ENCODE results near the gene ENDOV. TPM values are rescaled to one million over a fixed set of nuclear protein-coding genes. Genes with fewer than 3 reads are reported as not detected.
A peak's percentile ranks its signal among the peaks of the same experiment; 100 is the strongest.

ENDOV gene
- total and polyA plus RNA-seq, 2 of the 13 experiments (the other 11 are each of a cell fraction or from before 2014, with no cell fraction given) = 15.1 to 17.1 TPM

DNA sequence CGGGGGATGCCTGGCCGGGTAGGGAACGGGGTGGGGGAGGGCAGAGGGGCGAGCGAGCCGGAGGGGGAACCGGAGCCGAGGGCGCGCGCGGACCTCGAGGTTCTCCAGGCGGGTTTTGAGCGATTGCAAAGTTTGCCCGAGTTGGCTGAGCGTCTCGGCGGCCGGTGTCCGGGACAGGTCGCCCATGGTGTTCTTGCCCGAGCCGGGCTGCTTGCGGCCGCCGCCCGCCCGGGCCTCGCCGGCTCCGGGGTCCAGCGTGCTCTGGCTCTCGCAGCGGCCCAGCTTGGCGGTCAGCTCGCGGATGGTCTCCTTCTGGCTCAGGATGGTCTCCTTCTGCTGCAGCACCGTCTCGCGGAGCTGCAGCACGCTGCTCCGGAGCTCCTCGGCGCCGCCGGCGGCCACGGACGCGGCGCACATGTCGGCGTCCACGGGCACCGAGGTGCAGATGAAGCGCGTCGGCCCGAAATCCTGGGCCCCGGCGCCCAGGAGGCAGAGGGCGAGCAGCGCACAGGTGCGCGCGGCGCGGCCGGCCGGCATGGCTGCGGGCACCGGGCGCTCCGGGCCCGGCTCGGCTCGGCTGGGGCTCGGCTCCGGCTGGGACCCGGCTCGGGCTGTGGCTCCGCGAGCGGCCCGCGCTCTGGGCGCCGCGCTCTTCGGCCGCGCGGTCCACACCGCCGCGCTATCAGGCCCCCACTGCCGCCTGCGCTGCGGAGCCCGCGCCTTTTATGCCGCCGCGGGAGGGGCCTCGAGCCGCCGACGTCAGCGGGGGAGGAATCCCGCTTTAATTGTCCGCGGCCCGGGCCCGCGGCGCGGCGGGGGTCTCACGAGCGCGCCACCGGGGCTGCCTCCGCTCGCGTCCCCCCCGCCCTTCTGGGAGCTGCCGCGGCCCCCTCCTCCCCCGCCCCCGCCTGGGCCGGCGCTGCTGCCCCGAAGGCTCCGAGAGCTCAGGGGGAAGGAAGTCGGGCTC, 61.2 kb downstream of the ENDOV start, which contains the start of gene NPTX1:
Gene NPTX1, minus strand, starts transcription at position 698 of the 967 bp plus-strand sequence. Its CDS starts 161 bp downstream, at position 537.
- 18% methylated on average over 34 of the region's 136 CpGs for WGBS (ENCODE audit: low lambda C conversion rate)
- intact Hi-C loops (cut with micrococcal nuclease; ENCODE audit: unreplicated experiment) (loop anchor here (5.0 kb wide), 1 partner anchor 911 kb away; no protein-coding TSS in a partner anchor), in situ Hi-C loops (cut with HindIII; ENCODE audit: extremely low pct_ligation_motif_present, low pct_unique_long_range_greater_than_20kb) (no loop called here)
- Histone ChIP-seq H3K9ac (ENCODE audit: insufficient read depth, low read depth, low read length) (no peak within 1 kb of the TSS), H3K9me3 (ENCODE audit: low read length) (no peaks in the 10 kb centered on the region), H3K36me3 (replicated peaks in 1 of 2; ENCODE audit: control insufficient read depth in 1 of 2, insufficient read depth in 2 of 2, low read length in 2 of 2) (no peaks in the 10 kb centered on the region), H3K4me3 (replicated peaks in 1 of 3; ENCODE audit: insufficient read depth in 1 of 3, low read depth in 2 of 3, low read length in 3 of 3) (peak within 1 kb of the TSS in 2 of 3 experiments; percentile 20 to 55; a peak in 1 of 6 replicates), H3K4me1 (ENCODE audit: insufficient read depth, low read length) (peaks cover 33% of the 10 kb centered on the region), H3K27me3 (ENCODE audit: control insufficient read depth in 1 of 2, insufficient read depth in 2 of 2, low read length in 2 of 2) (peaks cover 67 to 97% of the 10 kb centered on the region in 2 experiments), H4K20me1 (ENCODE audit: insufficient read depth, low read length) (peaks cover 21% of the 10 kb centered on the region; the same call in 1 of the 2 replicates), H3K4me2 (ENCODE audit: low read depth, low read length) (peak within 1 kb of the TSS; percentile 63), H3K79me2 (ENCODE audit: insufficient read depth, low read length) (no peaks in the 10 kb centered on the region), H2AFZ (ENCODE audit: low read length) (no peak within 1 kb of the TSS), H3K27ac (ENCODE audit: extremely low read length, insufficient read depth, low read length) (no peak within 1 kb of the TSS)
- no TSS peak for BruUV-seq (replicated peaks)
- peak; percentile 35 for ATAC-seq
- POLR2A ChIA-PET = interaction anchor here (1.5 kb wide), 1 partner anchor 21 kb away, joined by 8 read pairs; no protein-coding TSS in a partner anchor
- CTCF ChIA-PET (ENCODE audit: low intra/inter-chr PET ratio, low total read pairs) = interaction anchor here (3.5 kb wide), 1 partner anchor 99 kb away, joined by 25 read pairs; no protein-coding TSS in a partner anchor
- DNase-seq (ENCODE audit: low spot score) = no peak
- FAIRE-seq = no peak
- TF ChIP-seq ZFY (CRISPR knock-in tag; IDR thresholded peaks at IDR 0.05) (peak; percentile 40; the same call in 1 of the 2 replicates), ZNF674 (CRISPR knock-in tag; IDR thresholded peaks at IDR 0.05; ENCODE audit: low read depth) (no peak), FOXA1 (IDR thresholded peaks at IDR 0.05) (no peak), FOXA1 (CRISPR knock-in tag; IDR thresholded peaks at IDR 0.05) (no peak), EZH2 (conservative IDR thresholded peaks at IDR 0.05; ENCODE audit: low read depth, low read length) (peak; percentile 26; the same call in 1 of the 2 replicates), RNF2 (conservative IDR thresholded peaks at IDR 0.05; ENCODE audit: low read depth) (peak; percentile 97), REL (CRISPR knock-in tag; conservative IDR thresholded peaks at IDR 0.05) (no peak), NFYB (CRISPR knock-in tag; IDR thresholded peaks at IDR 0.05) (no peak), ZNF350 (CRISPR knock-in tag; IDR thresholded peaks at IDR 0.05; ENCODE audit: borderline replicate concordance, low read depth) (no peak), HNRNPK (IDR thresholded peaks at IDR 0.05; ENCODE audit: low read depth, low read length, poor library complexity, severe bottlenecking) (peak; percentile 14)
- TF ChIP-seq, protein P1, sequence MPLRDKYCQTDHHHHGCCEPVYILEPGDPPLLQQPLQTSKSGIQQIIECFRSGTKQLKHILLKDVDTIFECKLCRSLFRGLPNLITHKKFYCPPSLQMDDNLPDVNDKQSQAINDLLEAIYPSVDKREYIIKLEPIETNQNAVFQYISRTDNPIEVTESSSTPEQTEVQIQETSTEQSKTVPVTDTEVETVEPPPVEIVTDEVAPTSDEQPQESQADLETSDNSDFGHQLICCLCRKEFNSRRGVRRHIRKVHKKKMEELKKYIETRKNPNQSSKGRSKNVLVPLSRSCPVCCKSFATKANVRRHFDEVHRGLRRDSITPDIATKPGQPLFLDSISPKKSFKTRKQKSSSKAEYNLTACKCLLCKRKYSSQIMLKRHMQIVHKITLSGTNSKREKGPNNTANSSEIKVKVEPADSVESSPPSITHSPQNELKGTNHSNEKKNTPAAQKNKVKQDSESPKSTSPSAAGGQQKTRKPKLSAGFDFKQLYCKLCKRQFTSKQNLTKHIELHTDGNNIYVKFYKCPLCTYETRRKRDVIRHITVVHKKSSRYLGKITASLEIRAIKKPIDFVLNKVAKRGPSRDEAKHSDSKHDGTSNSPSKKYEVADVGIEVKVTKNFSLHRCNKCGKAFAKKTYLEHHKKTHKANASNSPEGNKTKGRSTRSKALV (CRISPR knock-in tag; IDR thresholded peaks at IDR 0.05) = peak; percentile 39; the same call in 1 of the 2 replicates
- TF ChIP-seq, protein P2, sequence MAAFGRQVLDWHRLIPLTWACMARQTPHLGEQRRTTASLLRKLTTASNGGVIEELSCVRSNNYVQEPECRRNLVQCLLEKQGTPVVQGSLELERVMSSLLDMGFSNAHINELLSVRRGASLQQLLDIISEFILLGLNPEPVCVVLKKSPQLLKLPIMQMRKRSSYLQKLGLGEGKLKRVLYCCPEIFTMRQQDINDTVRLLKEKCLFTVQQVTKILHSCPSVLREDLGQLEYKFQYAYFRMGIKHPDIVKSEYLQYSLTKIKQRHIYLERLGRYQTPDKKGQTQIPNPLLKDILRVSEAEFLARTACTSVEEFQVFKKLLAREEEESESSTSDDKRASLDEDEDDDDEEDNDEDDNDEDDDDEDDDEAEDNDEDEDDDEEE (CRISPR knock-in tag; IDR thresholded peaks at IDR 0.05) = no peak
- TF ChIP-seq, protein P3, sequence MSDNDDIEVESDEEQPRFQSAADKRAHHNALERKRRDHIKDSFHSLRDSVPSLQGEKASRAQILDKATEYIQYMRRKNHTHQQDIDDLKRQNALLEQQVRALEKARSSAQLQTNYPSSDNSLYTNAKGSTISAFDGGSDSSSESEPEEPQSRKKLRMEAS (IDR thresholded peaks at IDR 0.05) = peak; percentile 35; the same call in 1 of the 2 replicates
- TF ChIP-seq, protein P4, sequence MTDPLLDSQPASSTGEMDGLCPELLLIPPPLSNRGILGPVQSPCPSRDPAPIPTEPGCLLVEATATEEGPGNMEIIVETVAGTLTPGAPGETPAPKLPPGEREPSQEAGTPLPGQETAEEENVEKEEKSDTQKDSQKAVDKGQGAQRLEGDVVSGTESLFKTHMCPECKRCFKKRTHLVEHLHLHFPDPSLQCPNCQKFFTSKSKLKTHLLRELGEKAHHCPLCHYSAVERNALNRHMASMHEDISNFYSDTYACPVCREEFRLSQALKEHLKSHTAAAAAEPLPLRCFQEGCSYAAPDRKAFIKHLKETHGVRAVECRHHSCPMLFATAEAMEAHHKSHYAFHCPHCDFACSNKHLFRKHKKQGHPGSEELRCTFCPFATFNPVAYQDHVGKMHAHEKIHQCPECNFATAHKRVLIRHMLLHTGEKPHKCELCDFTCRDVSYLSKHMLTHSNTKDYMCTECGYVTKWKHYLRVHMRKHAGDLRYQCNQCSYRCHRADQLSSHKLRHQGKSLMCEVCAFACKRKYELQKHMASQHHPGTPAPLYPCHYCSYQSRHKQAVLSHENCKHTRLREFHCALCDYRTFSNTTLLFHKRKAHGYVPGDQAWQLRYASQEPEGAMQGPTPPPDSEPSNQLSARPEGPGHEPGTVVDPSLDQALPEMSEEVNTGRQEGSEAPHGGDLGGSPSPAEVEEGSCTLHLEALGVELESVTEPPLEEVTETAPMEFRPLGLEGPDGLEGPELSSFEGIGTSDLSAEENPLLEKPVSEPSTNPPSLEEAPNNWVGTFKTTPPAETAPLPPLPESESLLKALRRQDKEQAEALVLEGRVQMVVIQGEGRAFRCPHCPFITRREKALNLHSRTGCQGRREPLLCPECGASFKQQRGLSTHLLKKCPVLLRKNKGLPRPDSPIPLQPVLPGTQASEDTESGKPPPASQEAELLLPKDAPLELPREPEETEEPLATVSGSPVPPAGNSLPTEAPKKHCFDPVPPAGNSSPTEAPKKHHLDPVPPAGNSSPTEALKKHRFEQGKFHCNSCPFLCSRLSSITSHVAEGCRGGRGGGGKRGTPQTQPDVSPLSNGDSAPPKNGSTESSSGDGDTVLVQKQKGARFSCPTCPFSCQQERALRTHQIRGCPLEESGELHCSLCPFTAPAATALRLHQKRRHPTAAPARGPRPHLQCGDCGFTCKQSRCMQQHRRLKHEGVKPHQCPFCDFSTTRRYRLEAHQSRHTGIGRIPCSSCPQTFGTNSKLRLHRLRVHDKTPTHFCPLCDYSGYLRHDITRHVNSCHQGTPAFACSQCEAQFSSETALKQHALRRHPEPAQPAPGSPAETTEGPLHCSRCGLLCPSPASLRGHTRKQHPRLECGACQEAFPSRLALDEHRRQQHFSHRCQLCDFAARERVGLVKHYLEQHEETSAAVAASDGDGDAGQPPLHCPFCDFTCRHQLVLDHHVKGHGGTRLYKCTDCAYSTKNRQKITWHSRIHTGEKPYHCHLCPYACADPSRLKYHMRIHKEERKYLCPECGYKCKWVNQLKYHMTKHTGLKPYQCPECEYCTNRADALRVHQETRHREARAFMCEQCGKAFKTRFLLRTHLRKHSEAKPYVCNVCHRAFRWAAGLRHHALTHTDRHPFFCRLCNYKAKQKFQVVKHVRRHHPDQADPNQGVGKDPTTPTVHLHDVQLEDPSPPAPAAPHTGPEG (CRISPR knock-in tag; IDR thresholded peaks at IDR 0.05) = 0 out of 2 replicates have a peak, but pooled peaks have one; percentile 34
